HCT116 (cell line): Measurements from ENCODE around the gene CYB5D1. TPM values are rescaled to one million over a fixed set of nuclear protein-coding genes. Genes with fewer than 3 reads are reported as not detected.

ENCODE experiments used
- ATAC-seq: fragments of 200-7000 bp; cut with Tn5 transposase; 2 replicates; pipeline ENCODE4 v1.9.1; 2020; ENCODE audit warnings: mild to moderate bottlenecking, moderate library complexity
- BruUV-seq: library from RNA; stranded (reverse); fragments of 400-500 nt; replicated peaks from 2 replicates; lab custom pipeline; 2021; lab: Mats Ljungman, UMichigan
- CTCF ChIA-PET: fragments of 300-600 bp; sonication (Branson Sonifier 250); formaldehyde crosslinking; loops from one replicate; lab custom pipeline; 2021; ENCODE audit warnings: antibody characterized with exemption; lab: Charles Lee
- POLR2A ChIA-PET: fragments of 300-600, 350-600 bp; sonication (Branson Sonifier 250); formaldehyde crosslinking; loops from one replicate; lab custom pipeline; 2021; ENCODE audit warnings: antibody characterized with exemption; lab: Charles Lee
- RAD21 ChIA-PET, 2 experiments: fragments of 300-600 bp; sonication (Branson Sonifier 250); formaldehyde crosslinking; loops; one replicate each; lab custom pipeline; 2023; ENCODE audit warnings: low total read pairs in 2 of 2; ENCODE audit not compliant: uncharacterized antibody in 2 of 2, unreplicated experiment in 2 of 2, low non-redundant PET in 1 of 2; lab: Charles Lee
- DNase-seq: peaks from one replicate; pipeline ENCODE4 v3.0.0-alpha.2; 2010; ENCODE audit warnings: low read depth, low spot score
- H2AFZ ChIP-seq: fragments of 200-600 bp; shearing (Covaris generic), sonication (generic); 2 replicates; pipeline ENCODE4 v1.6.1; 2017; ENCODE audit warnings: low read depth, mixed run types, mixed read lengths, antibody characterized with exemption, low read length; ENCODE audit not compliant: poor library complexity, severe bottlenecking
- H3K27ac ChIP-seq: 2 replicates; pipeline ENCODE4 v1.5.1; 2012; ENCODE audit warnings: low read depth, low read length
- H3K27me3 ChIP-seq: fragments of 200-600 bp; sonication (generic); 2 replicates; pipeline ENCODE4 v1.6.1; 2016; ENCODE audit warnings: mixed run types, low read length, mixed read lengths; ENCODE audit not compliant: insufficient read depth
- H3K36me3 ChIP-seq, 2 experiments: fragments of 200-500 bp in 1 of 2; fragments of 200-600 bp in 1 of 2; sonication (Bioruptor generic) in 1 of 2; sonication (generic) in 1 of 2; 2 replicates each; pipeline versions ENCODE4 v1.5.1 to v1.6.1; 2014 to 2016; ENCODE audit warnings: low read length in 2 of 2, inconsistent platforms in 1 of 2, mixed read lengths in 1 of 2, mixed run types in 1 of 2; ENCODE audit not compliant: insufficient read depth in 2 of 2, control insufficient read depth in 1 of 2
- H3K4me1 ChIP-seq, 2 experiments: fragments of 200-600 bp in 1 of 2; sonication (generic) in 1 of 2; 2 replicates each; pipeline versions ENCODE4 v1.5.1 to v1.6.1; 2012 to 2017; ENCODE audit warnings: low read length in 2 of 2, inconsistent platforms in 1 of 2, mild to moderate bottlenecking in 1 of 2, mixed read lengths in 1 of 2, mixed run types in 1 of 2, moderate library complexity in 1 of 2; ENCODE audit not compliant: insufficient read depth in 2 of 2, control insufficient read depth in 1 of 2
- H3K4me2 ChIP-seq: fragments of 200-600 bp; sonication (generic); 2 replicates; pipeline ENCODE4 v1.6.1; 2017; ENCODE audit warnings: mixed run types, low read length, mixed read lengths
- H3K4me3 ChIP-seq, 2 experiments: fragments of 200-600 bp in 1 of 2; sonication (generic) in 1 of 2; replicated peaks in 1 of 2; 2 replicates each; pipeline ENCODE4 v1.5.1; 2011 to 2016; ENCODE audit warnings: low read length in 2 of 2, control low read depth in 1 of 2, low read depth in 1 of 2, mild to moderate bottlenecking in 1 of 2, mixed read lengths in 1 of 2, mixed run types in 1 of 2
- H3K79me2 ChIP-seq: fragments of 200-600 bp; sonication (generic); 2 replicates; pipeline ENCODE4 v1.6.1; 2017; ENCODE audit warnings: mild to moderate bottlenecking, mixed run types, low read length, moderate library complexity, mixed read lengths; ENCODE audit not compliant: insufficient read depth
- H3K9ac ChIP-seq: fragments of 200-600 bp; sonication (generic); 2 replicates; pipeline ENCODE4 v1.6.1; 2016; ENCODE audit warnings: low read length, mixed read lengths
- H3K9me2 ChIP-seq: fragments of 200-600 bp; sonication (generic), shearing (Covaris generic); 2 replicates; pipeline ENCODE4 v1.6.1; 2017; ENCODE audit warnings: mixed run types, mild to moderate bottlenecking, moderate library complexity; ENCODE audit not compliant: insufficient read depth
- H3K9me3 ChIP-seq, 2 experiments: fragments of 200-500 bp in 1 of 2; fragments of 200-600 bp in 1 of 2; sonication (Bioruptor generic) in 1 of 2; sonication (generic) in 1 of 2; 2 replicates each; pipeline ENCODE4 v1.6.1; 2014 to 2017; ENCODE audit warnings: low read length in 2 of 2, mixed read lengths in 2 of 2, inconsistent platforms in 1 of 2, low read depth in 1 of 2, mild to moderate bottlenecking in 1 of 2, mixed run types in 1 of 2, moderate library complexity in 1 of 2; ENCODE audit not compliant: control insufficient read depth in 1 of 2, insufficient read depth in 1 of 2
- H4K20me1 ChIP-seq: fragments of 200-600 bp; sonication (generic), shearing (Covaris generic); 2 replicates; pipeline ENCODE4 v1.6.1; 2017; ENCODE audit warnings: mixed run types, mild to moderate bottlenecking, moderate library complexity; ENCODE audit not compliant: insufficient read depth
- ATF3 ChIP-seq: IDR thresholded peaks from 2 replicates; pipeline ENCODE4 v1.6.1; 2012
- CBX3 ChIP-seq: IDR thresholded peaks from 2 replicates; pipeline ENCODE4 v1.6.1; 2012; ENCODE audit warnings: low read depth
- CEBPB ChIP-seq: IDR thresholded peaks from 2 replicates; pipeline ENCODE4 v1.6.1; 2012; ENCODE audit warnings: low read depth
- CTCF ChIP-seq, 3 experiments: fragments of 200-600 bp in 1 of 3; sonication (generic) in 1 of 3; IDR thresholded peaks in 2 of 3; conservative IDR thresholded peaks in 1 of 3; 2 replicates each; pipeline ENCODE4 v1.5.1; 2012 to 2017; ENCODE audit warnings: low read depth in 2 of 3, low read length in 2 of 3, antibody characterized with exemption in 1 of 3, borderline replicate concordance in 1 of 3, control low read depth in 1 of 3, mild to moderate bottlenecking in 1 of 3, mixed read lengths in 1 of 3, mixed run types in 1 of 3, moderate library complexity in 1 of 3; ENCODE audit not compliant: insufficient read depth in 1 of 3
- EGR1 ChIP-seq: IDR thresholded peaks from 2 replicates; pipeline ENCODE4 v1.6.1; 2012; ENCODE audit warnings: low read depth
- ELF1 ChIP-seq: IDR thresholded peaks from 2 replicates; pipeline ENCODE4 v1.6.1; 2012; ENCODE audit warnings: low read depth, borderline replicate concordance
- EZH2phosphoT487 ChIP-seq: fragments of 200-600 bp; IDR thresholded peaks from 2 replicates; pipeline ENCODE4 v1.6.1; 2018; ENCODE audit warnings: antibody characterized with exemption, borderline replicate concordance
- POLR2AphosphoS5 ChIP-seq: IDR thresholded peaks from 2 replicates; pipeline ENCODE4 v1.6.1; 2011; ENCODE audit warnings: mild to moderate bottlenecking, low read depth, low read length, moderate library complexity
- RAD21 ChIP-seq: IDR thresholded peaks from 2 replicates; pipeline ENCODE4 v1.6.1; 2012; ENCODE audit warnings: low read depth, mild to moderate bottlenecking
- SRF ChIP-seq: IDR thresholded peaks from 2 replicates; pipeline ENCODE4 v1.6.1; 2012; ENCODE audit warnings: low read depth
- TCF7L2 ChIP-seq: IDR thresholded peaks from 2 replicates; pipeline ENCODE4 v1.7.0; 2011; ENCODE audit warnings: borderline replicate concordance, inconsistent platforms; ENCODE audit not compliant: insufficient read depth, insufficient read length; ENCODE audit errors: extremely low read depth
- YY1 ChIP-seq: IDR thresholded peaks from 2 replicates; pipeline ENCODE4 v1.6.1; 2011; ENCODE audit warnings: low read length, low read depth, moderate library complexity, mild to moderate bottlenecking; ENCODE audit not compliant: insufficient replicate concordance; ENCODE audit errors: extremely low read depth
- ZFX ChIP-seq: fragments of 450-650 bp; IDR thresholded peaks from 2 replicates; pipeline ENCODE4 v1.6.1; 2017
- ZNF274 ChIP-seq: fragments of 200-500 bp; sonication (Bioruptor generic); IDR thresholded peaks from 2 replicates; pipeline ENCODE4 v1.6.1; 2014; ENCODE audit warnings: mild to moderate bottlenecking, low read depth, low read length, inconsistent platforms
- intact Hi-C: fragments of 100-400 bp; cut with micrococcal nuclease; formaldehyde crosslinking; loops from 2 replicates; pipeline ENCODE4 v1.10.0; 2022
- total RNA-seq: library from RNA; stranded (reverse); gene quantifications from one replicate; pipeline ENCODE4 v1.2.1, GENCODE V29; 2021; ENCODE audit not compliant: unreplicated experiment

Gene CYB5D1
- total RNA-seq, 1 experiment from 2014 or later, result 21.5 TPM

DNA sequence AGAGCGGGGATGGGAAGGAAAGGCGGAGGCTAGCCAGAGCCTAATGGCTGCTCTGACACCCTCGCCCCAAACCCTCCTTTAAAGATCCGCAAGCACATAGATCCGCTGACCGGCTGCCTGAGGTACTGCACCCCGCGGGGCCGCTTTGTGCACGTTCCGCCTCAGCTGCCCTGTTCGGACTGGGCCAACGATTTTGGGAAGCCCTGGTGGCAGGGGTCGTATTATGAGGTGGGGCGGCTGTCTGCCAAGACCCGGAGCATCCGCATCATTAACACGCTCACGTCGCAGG is 663 bp downstream of the CYB5D1 start:
- Histone ChIP-seq H3K9me3 (no peaks in the 10 kb centered on the region), H2AFZ (peak overlapping the region; percentile 13), H3K4me1 (peaks cover 10 to 24% of the 10 kb centered on the region in 2 experiments; a peak in 3 of 4 replicates), H3K36me3 (peaks cover 8 to 21% of the 10 kb centered on the region in 2 experiments; a peak in 3 of 4 replicates), H3K9ac (peak overlapping the region; percentile 93), H4K20me1 (no peaks in the 10 kb centered on the region), H3K9me2 (no peaks in the 10 kb centered on the region), H3K4me3 (peak overlapping the region; percentile 67 to 94), H3K79me2 (peaks cover 42% of the 10 kb centered on the region), H3K27ac (peak overlapping the region; percentile 92)
- TSS peak; percentile 56 for BruUV-seq
- intact Hi-C loops, result no loop called here
- ChIA-PET RAD21 (no interaction called here), POLR2A (no interaction called here)
- peak; percentile 18 for ATAC-seq
- peak; percentile 14 to 54 (median 36); a peak in 4 of 6 replicates for TF ChIP-seq CTCF (IDR thresholded peaks at IDR 0.05 in 2 of 3, conservative IDR thresholded peaks at IDR 0.05 in 1 of 3; ENCODE audit: borderline replicate concordance in 1 of 3, insufficient read depth in 1 of 3, low read depth in 2 of 3, low read length in 2 of 3)
- TF ChIP-seq ATF3, result no peak
- no peak for TF ChIP-seq ZFX
- no peak for TF ChIP-seq ZNF274
- peak; percentile 37; the same call in 1 of the 2 replicates for TF ChIP-seq RAD21
- TF ChIP-seq, all 23 proteins: peak for 2
- CTCF ChIA-PET, result interaction anchor here (1.2 to 1.4 kb wide), 2 partner anchors 34 to 131 kb away, joined by 3 read pairs; no protein-coding TSS in a partner anchor
- no peak for DNase-seq
- H3K27me3 ChIP-seq, result no peaks in the 10 kb centered on the region
- H3K4me2 ChIP-seq, result peak overlapping the region; percentile 99

DNA sequence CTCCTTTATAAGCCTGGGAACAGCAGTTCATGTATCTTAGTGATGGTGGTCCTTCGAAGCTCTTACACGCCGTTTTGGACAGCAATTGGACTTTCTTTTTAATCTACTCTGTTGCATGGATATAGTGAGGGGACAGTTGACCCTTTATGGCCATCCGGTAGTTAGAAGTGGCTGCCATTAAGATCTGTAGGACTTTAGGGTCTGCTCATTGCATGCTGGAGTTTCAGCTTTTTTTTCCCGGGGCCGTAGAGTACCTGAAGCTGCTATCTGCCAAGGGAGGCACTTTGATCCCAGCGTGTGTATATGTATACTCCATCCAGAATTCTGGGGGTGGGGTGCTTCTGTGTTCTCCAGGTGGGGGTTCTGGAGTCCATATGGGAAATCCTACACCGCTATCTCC is 1.2 kb downstream of the CYB5D1 start:
- Histone ChIP-seq H3K79me2 (peaks cover 42% of the 10 kb centered on the region), H3K4me2 (peak overlapping the region; percentile 99), H3K9me3 (no peaks in the 10 kb centered on the region), H3K27me3 (no peaks in the 10 kb centered on the region), H3K9me2 (no peaks in the 10 kb centered on the region), H3K36me3 (peaks cover 8 to 21% of the 10 kb centered on the region in 2 experiments; a peak in 3 of 4 replicates), H4K20me1 (no peaks in the 10 kb centered on the region), H3K4me3 (peak overlapping the region; percentile 67 to 94), H3K27ac (peak overlapping the region; percentile 92), H3K9ac (peak overlapping the region; percentile 93), H3K4me1 (peaks cover 10 to 26% of the 10 kb centered on the region in 2 experiments), H2AFZ (no peak overlapping the region)
- BruUV-seq, result no TSS peak
- DNase-seq (no peak), ATAC-seq (no peak)
- POLR2A ChIA-PET, result no interaction called here
- intact Hi-C loops, result no loop called here
- no peak for TF ChIP-seq EZH2phosphoT487
- no peak for TF ChIP-seq SRF
- TF ChIP-seq CEBPB, result no peak
- TF ChIP-seq YY1, result no peak
- no peak for TF ChIP-seq EGR1
- TF ChIP-seq CBX3, result no peak
- TF ChIP-seq ELF1, result no peak
- no peak for TF ChIP-seq POLR2AphosphoS5
- TF ChIP-seq ATF3, result no peak
- TF ChIP-seq TCF7L2, result no peak
- RAD21 ChIA-PET, result no interaction called here
- CTCF ChIA-PET, result interaction anchor here (0.8 to 1.4 kb wide), 3 partner anchors 34 to 131 kb away, joined by 3 to 4 read pairs (median 3); no protein-coding TSS in a partner anchor
